Activated CD4-positive, alpha-beta T cell treated with anti-CD3 and anti-CD28 coated beads, Interleukin-2, amount 10 ng/mL, durations not matched to agents 7 days and 5 days (primary cell): ENCODE results near the gene PDE1C. TPM values are rescaled to one million over a fixed set of nuclear protein-coding genes. Genes with fewer than 3 reads are reported as not detected.

Experiments
- CTCF ChIA-PET: fragments of 350-600 bp; sonication (Branson Sonifier 250); formaldehyde crosslinking; loops from one replicate; lab custom pipeline; 2021; ENCODE audit warnings: antibody characterized with exemption; lab: Charles Lee
- POLR2A ChIA-PET: fragments of 350-600 bp; sonication (Branson Sonifier 250); formaldehyde crosslinking; loops from one replicate; lab custom pipeline; 2021; ENCODE audit warnings: antibody characterized with exemption; lab: Charles Lee
- DNase-seq: peaks from one replicate; pipeline ENCODE4 v3.0.0-alpha.2; 2020
- H3K27ac Mint-ChIP-seq: one replicate; pipeline ENCODE4 v1.8.0; 2021; ENCODE audit warnings: mild to moderate bottlenecking, moderate library complexity, mixed read lengths
- H3K27me3 Mint-ChIP-seq: one replicate; pipeline ENCODE4 v1.8.0; 2021; ENCODE audit warnings: mixed read lengths
- H3K36me3 Mint-ChIP-seq: one replicate; pipeline ENCODE4 v1.8.0; 2021; ENCODE audit warnings: low read depth, mixed read lengths
- H3K4me1 Mint-ChIP-seq: one replicate; pipeline ENCODE4 v1.8.0; 2021; ENCODE audit warnings: mixed read lengths
- H3K4me3 Mint-ChIP-seq: one replicate; pipeline ENCODE4 v1.8.0; 2021; ENCODE audit warnings: mild to moderate bottlenecking, moderate library complexity, mixed read lengths
- H3K9me3 Mint-ChIP-seq: one replicate; pipeline ENCODE4 v1.8.0; 2021; ENCODE audit warnings: mixed read lengths
- total RNA-seq, 2 experiments: library from RNA; stranded (reverse); gene quantifications; one replicate each; pipeline ENCODE4 v1.2.3, GENCODE V29; 2021

PDE1C gene
- total RNA-seq = not detected

GRCh38 chr7:32070406-32071360 lies at the start of gene PDE1C:
PDE1C (minus strand) TSS chr7:32070407.
- no peak for DNase-seq
- Mint-ChIP-seq H3K4me3 (no peak within 1 kb of the TSS), H3K4me1 (no peaks in the 10 kb centered on the region), H3K36me3 (no peaks in the 10 kb centered on the region), H3K9me3 (no peaks in the 10 kb centered on the region), H3K27me3 (peaks cover 22% of the 10 kb centered on the region), H3K27ac (no peak within 1 kb of the TSS)
- CTCF ChIA-PET = no interaction called here
- POLR2A ChIA-PET = no interaction called here

- Mint-ChIP-seq H3K9me3 (peaks cover 10% of the 10 kb centered on the region), H3K4me3 (no peak overlapping the region), H3K4me1 (no peaks in the 10 kb centered on the region), H3K27me3 (no peaks in the 10 kb centered on the region), H3K36me3 (no peaks in the 10 kb centered on the region), H3K27ac (no peak overlapping the region)
- no peak for DNase-seq
- CTCF ChIA-PET = no interaction called here
- POLR2A ChIA-PET = no interaction called here
Measured at GRCh38 chr7:32119790-32120196, 49.6 kb upstream of the PDE1C start.

DNA sequence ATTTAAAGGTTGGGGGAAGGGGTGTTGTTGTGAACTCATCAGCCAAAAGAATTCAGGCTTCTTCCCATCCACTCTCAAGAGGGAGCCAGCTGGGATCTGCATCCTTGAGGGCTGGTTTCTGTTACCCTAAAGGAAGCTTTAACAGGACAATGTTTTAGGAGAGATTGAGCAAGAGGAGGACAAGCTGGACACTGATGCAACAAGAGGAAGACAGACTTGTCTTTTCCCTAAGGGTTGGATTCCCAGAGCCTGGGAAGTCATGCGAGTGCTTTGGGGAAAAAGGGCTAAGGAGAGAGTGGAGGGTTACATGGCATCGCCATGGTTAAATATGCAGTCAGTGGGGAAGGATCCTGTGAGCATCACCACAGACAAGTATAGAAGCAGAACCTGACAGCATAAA lies 47.6 kb upstream of the PDE1C start:
- no peaks in the 10 kb centered on the region for H3K36me3 Mint-ChIP-seq
- CTCF ChIA-PET = no interaction called here
- H3K27me3 Mint-ChIP-seq = no peaks in the 10 kb centered on the region
- H3K9me3 Mint-ChIP-seq = peaks cover 10% of the 10 kb centered on the region
- no peaks in the 10 kb centered on the region for H3K4me1 Mint-ChIP-seq
- H3K4me3 Mint-ChIP-seq = no peak overlapping the region
- no peak for DNase-seq
- POLR2A ChIA-PET = no interaction called here
- no peak overlapping the region for H3K27ac Mint-ChIP-seq

- Mint-ChIP-seq H3K27ac (no peak overlapping the region), H3K4me3 (no peak overlapping the region), H3K27me3 (no peaks in the 10 kb centered on the region), H3K9me3 (peaks cover 5% of the 10 kb centered on the region), H3K36me3 (no peaks in the 10 kb centered on the region), H3K4me1 (no peaks in the 10 kb centered on the region)
- CTCF ChIA-PET = no interaction called here
- POLR2A ChIA-PET = no interaction called here
- DNase-seq = no peak
Measured at GRCh38 chr7:32116436-32116835, 46.2 kb upstream of the PDE1C start.

DNA sequence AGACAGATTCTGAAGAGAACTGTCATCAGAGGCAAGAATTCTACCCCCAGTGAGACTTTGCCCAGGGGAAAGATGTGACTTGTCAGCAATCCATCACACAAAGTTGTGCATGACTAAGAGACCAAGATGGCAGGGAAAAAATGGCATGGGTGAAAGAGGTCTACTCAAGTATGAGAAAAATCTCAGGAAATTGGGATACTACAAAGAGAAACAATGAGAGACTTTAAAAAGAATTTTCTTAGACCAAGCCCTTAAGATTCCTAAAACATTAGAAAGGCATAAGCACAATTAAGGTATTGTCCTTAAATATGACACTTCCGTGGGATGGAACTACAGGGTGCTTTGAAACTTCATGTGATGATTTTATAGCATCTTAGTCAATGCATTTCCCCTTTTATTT lies 45.6 kb upstream of the PDE1C start:
- Mint-ChIP-seq H3K9me3 (peaks cover 5% of the 10 kb centered on the region), H3K4me3 (no peak overlapping the region), H3K27ac (no peak overlapping the region), H3K36me3 (no peaks in the 10 kb centered on the region), H3K27me3 (no peaks in the 10 kb centered on the region), H3K4me1 (no peaks in the 10 kb centered on the region)
- ChIA-PET POLR2A (no interaction called here), CTCF (no interaction called here)
- no peak for DNase-seq

GRCh38 chr7:32108651-32109050 lies 38.4 kb upstream of the PDE1C start:
- POLR2A ChIA-PET = no interaction called here
- Mint-ChIP-seq H3K27me3 (no peaks in the 10 kb centered on the region), H3K4me1 (no peaks in the 10 kb centered on the region), H3K9me3 (peaks cover 5% of the 10 kb centered on the region), H3K27ac (no peak overlapping the region), H3K36me3 (no peaks in the 10 kb centered on the region), H3K4me3 (no peak overlapping the region)
- no peak for DNase-seq
- CTCF ChIA-PET = no interaction called here

- no peak overlapping the region for H3K27ac Mint-ChIP-seq
- ChIA-PET CTCF (no interaction called here), POLR2A (no interaction called here)
- H3K4me1 Mint-ChIP-seq = no peaks in the 10 kb centered on the region
- peaks cover 5% of the 10 kb centered on the region for H3K9me3 Mint-ChIP-seq
- no peaks in the 10 kb centered on the region for H3K27me3 Mint-ChIP-seq
- H3K4me3 Mint-ChIP-seq = no peak overlapping the region
- no peaks in the 10 kb centered on the region for H3K36me3 Mint-ChIP-seq
- no peak for DNase-seq
Measured at GRCh38 chr7:32104766-32105165, 34.6 kb upstream of the PDE1C start.

DNA sequence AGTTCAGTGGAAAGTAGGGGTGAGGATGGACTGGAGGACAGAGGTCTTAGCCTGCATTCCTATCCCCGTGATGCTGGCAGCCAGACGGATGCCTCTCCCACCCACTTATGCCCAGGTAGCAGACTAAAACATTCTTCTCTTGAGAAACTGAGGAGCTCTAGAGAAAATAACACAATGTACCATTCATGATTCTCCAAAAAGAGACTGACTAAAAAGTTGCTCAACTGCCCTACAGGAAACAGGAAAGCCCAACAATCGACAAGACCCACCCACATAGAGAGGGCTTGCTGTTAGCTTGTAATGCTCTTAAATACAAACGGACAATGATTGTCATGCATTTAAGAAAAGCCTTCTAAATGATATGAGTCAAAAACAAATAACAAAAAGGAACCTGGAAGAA lies 33.2 kb upstream of the PDE1C start:
- Mint-ChIP-seq H3K27me3 (no peaks in the 10 kb centered on the region), H3K36me3 (no peaks in the 10 kb centered on the region), H3K4me1 (no peaks in the 10 kb centered on the region), H3K27ac (no peak overlapping the region), H3K4me3 (no peak overlapping the region), H3K9me3 (peaks cover 5% of the 10 kb centered on the region)
- ChIA-PET POLR2A (no interaction called here), CTCF (no interaction called here)
- no peak for DNase-seq

- peaks cover 5% of the 10 kb centered on the region for H3K9me3 Mint-ChIP-seq
- no peaks in the 10 kb centered on the region for H3K36me3 Mint-ChIP-seq
- no peaks in the 10 kb centered on the region for H3K4me1 Mint-ChIP-seq
- CTCF ChIA-PET = no interaction called here
- no peaks in the 10 kb centered on the region for H3K27me3 Mint-ChIP-seq
- DNase-seq = no peak
- POLR2A ChIA-PET = no interaction called here
- H3K27ac Mint-ChIP-seq = no peak overlapping the region
- no peak overlapping the region for H3K4me3 Mint-ChIP-seq
Measured at GRCh38 chr7:32102432-32102873, 32.2 kb upstream of the PDE1C start.

DNA sequence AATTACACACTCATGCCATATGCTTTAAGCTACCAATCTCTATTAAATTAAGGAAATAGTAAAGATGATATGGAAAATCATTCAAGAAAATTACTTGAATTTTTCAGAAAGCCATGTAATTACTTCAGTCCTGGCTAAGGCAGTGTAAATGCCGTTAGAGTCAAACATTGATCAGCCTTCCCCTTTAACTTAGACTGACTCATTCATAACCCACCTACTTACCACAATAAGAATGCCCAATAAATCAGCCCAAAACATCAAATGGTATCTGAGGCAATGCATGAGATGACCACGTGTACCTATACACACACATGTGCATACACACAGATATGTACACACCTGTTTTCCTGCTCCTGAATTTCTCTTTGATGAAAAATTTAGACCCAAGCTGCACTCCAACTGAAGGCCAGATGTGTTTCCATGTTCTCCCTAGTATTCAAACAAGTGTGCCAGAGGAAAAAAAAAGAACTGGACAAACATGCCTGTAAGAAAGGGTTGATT lies 30.2 kb upstream of the PDE1C start:
- H3K4me3 Mint-ChIP-seq = no peak overlapping the region
- H3K27ac Mint-ChIP-seq = no peak overlapping the region
- no peaks in the 10 kb centered on the region for H3K27me3 Mint-ChIP-seq
- ChIA-PET POLR2A (no interaction called here), CTCF (no interaction called here)
- H3K9me3 Mint-ChIP-seq = peaks cover 5% of the 10 kb centered on the region
- DNase-seq = no peak
- no peaks in the 10 kb centered on the region for H3K36me3 Mint-ChIP-seq
- no peaks in the 10 kb centered on the region for H3K4me1 Mint-ChIP-seq

GRCh38 chr7:32094516-32094915 lies 24.3 kb upstream of the PDE1C start:
- H3K9me3 Mint-ChIP-seq = no peaks in the 10 kb centered on the region
- POLR2A ChIA-PET = no interaction called here
- no peak overlapping the region for H3K4me3 Mint-ChIP-seq
- CTCF ChIA-PET = no interaction called here
- no peaks in the 10 kb centered on the region for H3K4me1 Mint-ChIP-seq
- no peak for DNase-seq
- H3K36me3 Mint-ChIP-seq = no peaks in the 10 kb centered on the region
- H3K27me3 Mint-ChIP-seq = no peaks in the 10 kb centered on the region
- no peak overlapping the region for H3K27ac Mint-ChIP-seq

DNA sequence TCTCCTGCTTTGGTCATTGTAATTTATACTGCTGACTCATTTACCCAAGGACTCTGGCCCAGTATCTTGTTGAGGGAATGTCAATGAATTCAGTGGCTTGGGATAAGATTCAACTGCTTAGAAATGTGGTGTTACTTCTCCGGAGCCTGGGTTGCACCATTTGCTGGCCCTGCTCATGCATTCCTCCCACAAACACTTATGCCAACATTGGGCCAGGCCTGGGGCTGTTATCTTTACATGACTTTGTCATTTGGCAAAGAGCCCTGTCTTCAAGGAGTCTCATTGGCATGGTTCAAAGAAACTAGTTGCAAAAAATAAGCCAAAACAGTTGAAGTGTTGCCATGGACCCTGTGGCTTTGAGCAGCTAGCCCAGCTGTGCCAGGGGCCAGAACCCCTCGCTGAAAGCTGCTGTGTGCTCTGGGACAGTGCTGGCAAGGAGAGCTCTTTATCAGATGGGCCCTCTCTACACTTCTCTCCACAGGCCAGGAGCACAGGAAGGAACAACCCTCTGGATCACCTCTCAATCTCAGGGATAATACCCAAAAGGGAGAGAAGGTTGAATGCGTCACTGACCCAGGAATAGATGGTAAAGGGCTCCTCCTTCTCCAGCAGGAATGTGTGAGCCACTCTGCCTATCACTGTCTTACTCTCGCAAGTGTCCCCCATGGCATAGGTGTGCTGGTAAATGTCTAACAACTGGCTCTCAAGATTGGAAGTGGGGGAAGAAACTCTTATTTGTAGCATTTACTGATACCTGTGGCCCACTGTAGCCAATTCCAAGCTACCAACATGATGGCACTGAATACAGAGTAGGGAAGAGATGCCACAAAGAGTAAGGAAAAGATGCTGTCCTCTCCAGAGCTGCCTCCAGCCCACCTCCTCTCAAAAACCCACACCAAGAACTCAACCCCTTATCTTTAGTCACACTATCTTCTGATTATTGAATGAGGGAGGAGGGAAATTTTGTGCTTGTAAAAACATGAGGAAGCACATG lies 23.5 kb upstream of the PDE1C start:
- no peak for DNase-seq
- Mint-ChIP-seq H3K9me3 (no peaks in the 10 kb centered on the region), H3K27ac (no peak overlapping the region), H3K4me1 (no peaks in the 10 kb centered on the region), H3K4me3 (no peak overlapping the region), H3K36me3 (no peaks in the 10 kb centered on the region), H3K27me3 (no peaks in the 10 kb centered on the region)
- ChIA-PET POLR2A (no interaction called here), CTCF (no interaction called here)

DNA sequence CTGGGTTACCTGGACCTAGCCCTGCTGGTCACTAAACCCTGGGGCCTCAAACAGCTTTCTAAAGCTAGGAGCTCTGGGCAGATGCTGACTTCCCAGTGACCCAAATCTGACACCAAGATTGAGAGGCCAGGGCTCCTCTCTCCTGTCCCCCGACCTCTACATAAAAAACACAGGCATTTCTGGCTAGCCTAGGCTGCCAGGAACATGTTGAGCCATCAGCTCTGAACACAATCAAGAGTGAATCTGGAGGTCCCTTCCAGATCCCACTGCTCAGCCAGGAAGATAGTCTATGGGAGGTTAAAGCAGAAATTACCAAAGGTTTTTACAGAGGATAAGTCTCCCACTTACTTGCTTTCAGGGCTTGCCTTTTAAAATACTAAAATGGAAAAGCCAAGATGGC lies 22.1 kb upstream of the PDE1C start:
- CTCF ChIA-PET = interaction anchor here (0.8 kb wide), 1 partner anchor 12 kb away, joined by 3 read pairs; no protein-coding TSS in a partner anchor
- no peaks in the 10 kb centered on the region for H3K36me3 Mint-ChIP-seq
- no peak overlapping the region for H3K4me3 Mint-ChIP-seq
- DNase-seq = no peak
- no peaks in the 10 kb centered on the region for H3K27me3 Mint-ChIP-seq
- POLR2A ChIA-PET = no interaction called here
- H3K4me1 Mint-ChIP-seq = no peaks in the 10 kb centered on the region
- H3K9me3 Mint-ChIP-seq = no peaks in the 10 kb centered on the region
- H3K27ac Mint-ChIP-seq = no peak overlapping the region
